Bone marrow (tissue), 2 donors: Measurements from ENCODE around the gene TREML2.

Experiments used
- DNase-seq, 2 donors: peaks; one replicate each; lab custom pipeline; 2025; lab: John Stamatoyannopoulos, UW

The TREML2 gene

DNA sequence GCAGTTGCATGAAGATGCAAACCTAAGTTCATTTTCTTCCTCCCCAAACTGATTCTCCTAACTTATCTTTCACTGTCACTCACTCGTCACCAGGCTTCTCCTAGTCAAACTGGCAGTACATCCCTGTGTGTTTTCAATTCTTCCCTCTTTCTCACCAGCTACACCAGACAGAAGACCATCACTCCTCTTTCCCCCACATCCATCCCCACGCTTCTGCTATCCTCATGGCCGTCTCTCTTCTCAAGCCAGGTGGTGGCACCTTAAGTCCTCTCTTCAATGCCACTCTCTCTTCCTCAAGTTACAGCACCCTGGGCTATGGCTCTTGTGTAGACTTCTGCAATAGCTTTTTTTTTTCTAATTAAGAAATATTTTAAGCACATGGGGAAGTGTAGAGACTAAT, 23.7 kb downstream of the TREML2 start:
- no peak for DNase-seq

DNA sequence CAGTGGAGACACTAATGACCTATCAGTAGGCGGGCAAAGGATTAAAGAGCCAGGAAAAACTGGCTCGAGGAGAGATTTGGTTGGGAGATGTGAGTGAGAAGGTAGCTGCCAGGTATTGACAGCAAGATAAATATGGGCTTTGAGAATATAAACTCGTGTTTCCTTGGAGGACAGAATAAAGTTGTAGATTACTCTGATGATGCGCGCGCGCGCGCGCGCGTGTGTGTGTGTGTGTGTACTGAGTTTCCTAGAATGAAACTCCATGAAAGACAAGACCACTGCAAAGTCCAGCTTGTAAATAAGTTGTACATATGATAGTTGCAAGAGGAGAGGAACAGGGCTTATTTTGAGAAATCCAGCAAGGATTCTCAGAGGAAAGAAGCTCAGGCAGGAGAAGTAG, 24.8 kb downstream of the TREML2 start:
- no peak for DNase-seq

DNA sequence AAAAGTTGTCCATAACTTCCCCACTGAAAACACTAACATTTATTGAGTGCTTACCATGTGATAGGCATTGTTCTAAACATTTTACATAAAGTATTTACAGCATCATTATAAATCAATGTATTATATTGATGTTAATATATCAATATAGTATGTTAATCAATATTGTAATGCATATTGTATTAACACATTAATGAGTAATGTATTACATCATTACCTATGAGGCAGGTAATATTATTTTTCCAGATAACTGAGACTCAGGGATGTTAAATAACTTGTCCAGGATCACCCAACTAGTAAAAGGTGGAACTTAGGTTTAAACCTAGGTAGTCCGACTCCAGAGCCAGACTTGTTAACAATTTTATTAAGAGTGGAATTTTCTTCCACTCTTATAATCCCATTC, 25.9 kb downstream of the TREML2 start:
- no peak for DNase-seq

DNA sequence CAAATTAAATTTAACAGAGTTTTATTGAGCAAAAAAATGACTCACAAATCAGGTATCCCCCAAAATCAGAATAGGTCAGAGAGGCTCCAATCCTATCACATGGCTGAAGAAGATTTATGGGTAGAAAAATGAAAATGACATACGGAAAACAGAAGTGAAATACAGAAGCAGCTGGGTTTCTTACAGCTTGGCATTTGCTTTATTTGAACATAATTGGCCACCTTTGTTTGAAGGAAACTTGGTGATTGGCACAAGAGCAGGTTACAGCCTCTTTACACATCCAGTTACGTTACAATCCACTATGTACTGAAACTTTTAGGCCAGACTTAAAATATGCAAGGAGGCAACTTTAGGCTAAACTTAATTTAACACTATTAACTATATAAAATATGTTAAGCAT, 26.3 kb downstream of the TREML2 start:
- no peak for DNase-seq

DNA sequence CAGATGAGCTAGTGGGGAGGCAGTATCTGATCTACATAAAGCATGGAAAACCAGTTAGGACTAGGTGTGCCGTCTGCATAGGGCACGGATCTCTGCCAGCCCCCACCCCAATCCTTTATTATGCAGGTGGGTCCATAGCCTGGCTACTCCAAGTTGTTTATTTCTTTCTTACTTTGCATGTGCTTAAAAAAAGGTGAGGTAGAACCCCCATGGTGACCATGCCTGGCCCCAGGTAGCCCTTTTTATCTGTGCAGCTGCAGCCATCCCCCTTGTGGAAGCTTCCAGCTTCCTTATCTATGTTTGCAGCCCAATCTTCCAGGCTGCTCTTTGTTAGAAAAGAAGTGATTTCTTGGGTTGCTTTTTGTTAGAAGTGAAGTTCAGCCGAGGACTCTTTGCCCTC, 29.0 kb downstream of the TREML2 start:
- no peak for DNase-seq

DNA sequence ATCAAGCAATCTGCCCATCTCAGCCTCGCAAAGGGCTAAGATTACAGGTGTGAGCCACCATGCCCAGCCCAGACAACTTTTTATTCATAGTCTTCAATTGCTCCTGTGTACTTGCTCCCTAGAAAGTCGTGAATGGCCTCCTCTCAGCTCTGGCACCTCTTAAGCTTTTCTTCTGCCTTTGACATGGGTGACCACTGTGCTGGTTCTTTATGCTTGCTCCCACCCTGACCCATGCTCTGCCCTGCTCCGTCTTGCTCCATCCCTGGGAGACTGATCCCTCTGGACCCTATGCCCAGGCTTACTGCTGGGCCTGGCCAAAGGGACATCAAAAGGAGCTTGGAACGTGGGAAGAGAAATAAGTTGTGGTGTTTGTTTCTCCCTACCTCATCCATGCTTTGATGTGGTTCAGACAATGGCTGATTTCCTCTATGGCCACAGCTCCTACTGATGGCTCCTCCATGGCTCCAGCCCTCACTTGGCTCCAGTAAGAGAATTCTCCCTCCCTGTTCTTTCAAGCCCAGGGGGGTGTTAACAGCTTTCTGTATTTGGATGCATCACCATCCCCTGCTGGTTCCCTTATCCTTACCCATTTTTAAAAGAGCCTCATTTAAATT, 30.3 kb downstream of the TREML2 start:
- no peak for DNase-seq

DNA sequence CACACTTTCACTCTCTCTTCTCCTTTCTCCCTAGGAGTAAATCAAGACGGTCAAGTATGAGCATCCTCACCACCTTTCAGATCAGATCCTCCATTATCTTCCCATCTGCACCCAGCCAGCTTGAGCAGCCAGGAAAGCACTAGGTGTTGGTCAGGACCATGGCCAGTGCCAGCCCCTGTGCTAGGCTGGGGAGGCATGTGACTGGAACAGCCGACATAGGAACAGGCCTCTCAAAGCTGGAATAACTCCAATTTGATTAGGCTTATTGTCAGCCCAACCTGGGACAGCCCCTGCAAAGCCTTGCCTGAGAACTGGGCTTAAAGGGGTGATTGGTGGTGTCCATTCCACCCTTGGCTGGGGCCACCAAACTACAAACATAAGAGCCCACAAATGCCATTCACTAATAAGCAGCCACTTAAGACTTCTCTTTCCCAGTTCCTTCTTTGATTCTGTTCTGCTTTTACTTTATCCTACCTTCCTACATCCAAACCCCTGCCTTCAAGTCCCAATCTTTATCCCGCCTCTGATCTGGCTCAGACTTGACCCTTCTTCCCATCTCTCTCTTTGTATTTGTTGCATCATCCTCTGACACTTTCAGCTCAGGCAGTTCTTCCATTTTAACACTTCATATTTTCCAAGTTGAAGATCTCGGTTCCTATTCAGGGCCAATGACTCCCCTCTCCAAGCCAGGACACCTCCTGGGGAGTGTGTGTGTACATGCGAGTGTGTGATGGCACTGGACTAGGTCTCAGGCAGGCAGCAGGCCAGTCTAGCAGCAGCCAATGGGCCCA, 33.6 kb downstream of the TREML2 start:
- no peak for DNase-seq

DNA sequence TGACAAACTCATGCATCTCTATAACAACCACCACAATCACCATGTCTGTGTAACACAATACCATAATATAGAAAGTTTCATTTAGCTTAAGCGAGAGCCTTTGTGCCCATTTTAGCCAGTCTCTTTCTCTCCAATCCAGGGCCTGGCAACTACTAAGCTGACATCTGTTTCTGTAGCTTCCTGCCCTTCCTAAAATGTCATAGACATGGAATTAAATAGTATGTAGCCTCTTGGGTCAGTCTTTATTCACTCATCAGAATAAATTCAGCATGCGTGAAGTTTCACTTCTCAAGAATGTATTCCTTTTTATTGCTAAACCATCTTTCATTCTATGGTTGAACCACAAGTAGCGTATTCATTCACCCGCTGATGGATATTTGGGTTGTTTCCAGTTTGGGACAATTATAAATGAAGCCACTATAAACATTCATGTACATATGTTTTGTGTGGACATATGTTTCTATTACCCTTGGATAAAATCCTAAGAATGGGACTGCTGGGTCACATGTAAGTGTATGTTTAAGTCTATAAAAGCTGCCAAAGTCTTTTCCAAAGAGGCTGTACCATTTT, 36.3 kb downstream of the TREML2 start:
- no peak for DNase-seq

DNA sequence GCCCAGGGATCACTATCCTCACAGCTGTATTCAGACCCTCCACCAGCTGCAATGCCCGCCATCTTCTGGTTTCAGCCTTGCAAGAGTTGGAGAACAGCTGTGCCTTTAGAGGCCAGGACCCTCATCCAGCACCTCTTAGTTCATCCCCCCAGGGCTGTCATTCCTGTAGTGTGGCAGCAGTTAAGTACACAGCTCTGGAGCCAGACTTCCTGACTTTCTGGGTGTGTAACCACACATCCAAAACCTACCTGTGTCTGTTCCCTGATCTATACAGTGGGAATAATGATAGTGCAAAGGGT, 37.6 kb downstream of the TREML2 start:
- DNase-seq: no peak

DNA sequence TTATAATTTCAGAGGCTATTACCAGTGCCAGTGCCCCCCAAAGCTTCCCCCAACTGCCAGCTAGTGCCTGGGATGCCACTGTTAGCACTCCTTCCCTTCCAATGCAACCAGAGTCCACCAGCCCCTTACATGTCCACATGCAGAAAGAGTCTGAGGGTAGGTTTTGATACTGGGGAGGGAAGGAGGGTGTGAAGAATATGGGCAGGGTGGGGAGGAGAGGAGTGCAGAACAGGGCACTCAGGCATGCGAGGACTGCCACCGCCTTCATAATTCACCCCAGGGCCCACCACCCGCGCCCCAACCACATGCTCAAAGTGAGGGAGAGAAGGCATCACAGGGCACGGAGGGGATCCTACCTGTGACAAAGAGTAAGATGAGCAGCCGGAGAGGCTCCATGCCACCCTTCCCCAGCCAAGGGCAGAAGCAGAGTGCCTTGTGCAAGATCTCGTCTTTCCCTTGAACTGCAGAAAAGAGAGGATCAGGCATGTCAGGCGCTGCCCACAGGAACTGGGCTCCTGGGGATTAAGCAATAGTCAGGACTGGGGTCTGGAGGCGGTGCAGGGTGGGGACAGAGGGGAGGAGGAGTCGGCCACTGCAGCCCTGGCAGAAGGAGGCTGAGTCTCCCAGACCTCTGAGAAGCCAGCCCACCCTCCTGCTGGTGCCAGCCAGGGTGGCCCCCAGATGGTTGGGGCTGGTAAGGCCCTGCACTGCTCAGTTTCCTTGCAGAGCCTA, 38.1 kb downstream of the TREML2 start, which contains the start of gene TREM2:
TREM2 (minus strand) TSS at position 430 of the 732 bp plus-strand sequence; CDS start at position 396, 34 bp downstream.
- DNase-seq: no peak

DNA sequence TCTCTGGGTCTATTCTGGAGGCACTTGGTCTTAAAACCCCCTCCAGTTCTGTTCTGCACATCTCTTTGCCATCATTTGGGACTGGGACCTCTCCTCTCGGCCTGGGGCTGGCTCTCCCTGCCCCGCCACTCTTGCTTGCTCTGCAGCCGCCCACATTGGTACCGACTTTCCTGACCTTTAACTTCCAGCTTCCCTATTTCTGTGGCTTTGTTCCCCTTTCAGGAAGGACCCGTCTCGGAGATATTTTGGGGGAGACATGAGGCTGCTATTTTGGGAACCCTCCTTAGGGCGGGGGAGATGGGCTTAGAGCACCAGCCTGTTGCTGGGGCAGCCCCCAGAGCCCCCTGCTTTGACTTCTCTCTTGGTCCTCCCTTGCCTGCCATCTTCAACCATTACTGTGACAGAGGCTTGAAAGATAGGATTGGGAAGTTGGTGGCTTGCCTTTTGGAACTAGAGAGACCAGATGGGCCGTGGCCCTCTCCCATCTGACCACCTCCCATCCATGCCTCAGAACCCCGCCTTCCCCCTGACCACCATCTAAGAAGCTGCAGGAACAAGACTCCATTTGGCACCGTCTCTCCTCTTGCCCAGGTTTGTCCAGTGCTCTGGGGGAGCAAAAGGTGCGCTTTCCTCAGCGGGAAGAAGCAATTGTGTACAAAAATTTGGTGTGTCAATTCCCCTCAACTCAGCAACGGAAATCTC, 38.9 kb downstream of the TREML2 start:
- no peak for DNase-seq

DNA sequence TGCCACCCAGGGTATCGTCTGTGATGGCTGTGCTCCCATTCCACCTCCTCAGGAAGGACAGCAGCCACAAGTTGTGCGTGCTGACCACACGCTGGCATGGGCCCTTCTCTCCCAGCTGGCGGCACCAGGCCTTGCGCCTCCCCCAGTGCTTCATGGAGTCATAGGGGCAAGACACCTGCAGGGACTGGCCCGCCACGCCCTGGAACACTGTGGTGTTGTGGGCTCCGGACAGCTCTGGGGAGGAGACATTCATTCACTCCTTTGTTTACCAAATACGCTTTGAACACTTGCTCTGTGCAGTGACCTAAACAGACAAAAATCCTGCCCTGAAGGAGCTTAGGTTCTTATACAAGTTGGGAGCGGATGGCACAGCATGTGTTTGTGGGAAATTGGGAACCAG, 39.6 kb downstream of the TREML2 start:
- DNase-seq: no peak

DNA sequence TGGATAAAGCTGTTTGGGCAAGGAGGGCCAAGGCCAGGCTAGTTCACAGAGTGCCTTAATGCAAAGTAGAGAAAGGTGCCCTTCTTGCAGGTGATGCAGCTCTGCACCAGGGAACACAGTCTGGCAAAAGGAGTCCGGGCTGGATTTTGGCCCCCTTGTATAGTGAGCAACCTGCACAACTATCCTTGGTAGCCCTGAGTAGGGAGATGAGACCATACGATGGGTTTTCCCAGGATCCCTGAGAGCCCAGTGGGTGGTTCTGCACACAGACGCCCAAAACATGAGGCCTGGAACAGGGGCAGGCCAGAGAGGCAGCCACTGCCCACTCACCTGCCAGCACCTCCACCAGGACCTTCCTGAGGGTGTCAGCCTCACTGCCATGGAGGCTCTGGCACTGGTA, 40.0 kb downstream of the TREML2 start:
- no peak for DNase-seq

DNA sequence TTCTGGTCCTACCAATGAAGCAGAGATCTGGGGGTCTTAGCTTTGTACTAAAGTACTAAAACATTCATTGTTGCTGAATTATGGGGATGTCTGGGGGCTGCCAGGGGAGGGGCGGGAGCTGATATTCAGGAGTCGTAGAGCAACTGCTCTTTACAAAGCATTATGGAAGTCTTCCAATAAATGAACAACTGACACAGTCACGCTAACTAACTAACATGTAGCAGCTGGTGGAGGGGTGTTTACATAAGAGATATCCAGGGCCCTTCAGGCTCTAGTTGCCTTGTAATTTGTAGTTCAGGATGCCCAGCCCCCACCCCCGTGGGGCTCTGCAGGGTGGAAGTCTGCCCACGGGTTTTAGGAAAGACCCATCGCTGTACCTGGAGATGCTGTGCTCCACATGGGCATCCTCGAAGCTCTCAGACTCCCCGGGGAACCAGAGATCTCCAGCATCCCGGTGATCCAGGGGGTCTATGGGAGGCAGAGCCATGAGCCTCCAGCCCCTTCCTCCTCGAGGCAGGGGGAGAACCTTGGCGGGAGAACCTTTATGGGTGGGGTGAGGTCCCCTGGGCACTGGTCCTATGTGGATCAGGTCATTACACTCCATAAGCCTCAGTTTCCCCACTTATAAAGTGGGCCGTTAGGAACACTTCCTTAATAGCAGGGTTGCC, 41.4 kb downstream of the TREML2 start:
- no peak for DNase-seq

DNA sequence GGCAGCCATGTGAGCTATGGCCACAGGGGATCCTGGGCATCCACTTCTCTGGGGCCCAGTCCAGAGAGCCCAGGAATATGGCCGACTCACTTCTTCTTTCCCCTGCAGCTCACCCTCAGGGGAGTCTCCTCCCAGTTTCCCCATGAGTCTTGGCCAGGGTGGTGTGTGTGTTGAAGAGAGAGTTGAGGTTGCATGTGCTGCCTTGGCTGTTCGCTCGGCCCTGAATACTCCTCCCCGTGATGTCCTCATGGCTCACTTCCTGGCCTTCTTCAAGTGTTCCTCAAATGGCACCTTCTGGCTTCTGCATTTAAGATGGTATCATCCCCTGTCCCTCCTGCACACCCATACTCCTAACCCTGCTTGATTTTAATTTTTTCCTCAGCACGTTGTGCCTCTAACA, 43.6 kb downstream of the TREML2 start:
- DNase-seq: no peak

DNA sequence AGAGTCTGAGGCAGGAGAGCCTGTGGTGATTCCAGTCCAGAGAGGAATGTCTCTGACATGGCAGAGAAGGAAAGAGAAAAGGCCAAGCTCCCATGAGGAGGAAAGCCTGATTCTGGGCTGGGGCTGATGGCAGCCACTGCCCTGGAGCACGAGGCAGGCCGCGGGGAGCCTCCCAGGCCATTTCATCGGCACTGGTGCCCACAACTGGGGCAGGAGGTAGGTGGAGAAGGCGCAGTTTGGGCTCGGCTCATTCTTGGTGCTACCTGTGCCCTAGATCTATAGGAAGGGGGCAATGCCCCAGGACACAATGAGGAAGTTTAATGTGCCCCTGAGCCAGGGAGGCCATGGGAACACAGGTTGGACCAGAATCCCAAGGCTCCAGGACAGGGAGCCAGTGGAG, 44.2 kb downstream of the TREML2 start:
- no peak for DNase-seq

DNA sequence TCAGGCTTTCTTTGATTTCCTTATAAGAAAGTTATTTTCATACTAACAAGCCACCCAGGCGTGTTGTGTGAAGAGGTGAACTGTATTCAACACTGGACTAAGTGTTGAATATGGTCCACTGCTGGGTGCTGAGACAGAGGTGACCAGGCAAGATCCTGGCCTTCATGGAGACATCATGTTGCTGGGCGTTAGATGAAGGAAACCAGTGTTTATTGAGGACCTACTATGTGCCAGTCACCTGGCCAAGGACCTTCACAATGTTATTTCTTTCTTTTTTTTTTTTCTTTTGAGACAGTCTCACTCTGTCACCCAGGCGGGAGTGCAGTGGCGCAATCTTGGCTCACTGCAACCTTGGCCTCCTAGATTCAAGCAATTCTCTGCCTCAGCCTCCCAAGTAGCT, 44.9 kb downstream of the TREML2 start:
- no peak for DNase-seq

DNA sequence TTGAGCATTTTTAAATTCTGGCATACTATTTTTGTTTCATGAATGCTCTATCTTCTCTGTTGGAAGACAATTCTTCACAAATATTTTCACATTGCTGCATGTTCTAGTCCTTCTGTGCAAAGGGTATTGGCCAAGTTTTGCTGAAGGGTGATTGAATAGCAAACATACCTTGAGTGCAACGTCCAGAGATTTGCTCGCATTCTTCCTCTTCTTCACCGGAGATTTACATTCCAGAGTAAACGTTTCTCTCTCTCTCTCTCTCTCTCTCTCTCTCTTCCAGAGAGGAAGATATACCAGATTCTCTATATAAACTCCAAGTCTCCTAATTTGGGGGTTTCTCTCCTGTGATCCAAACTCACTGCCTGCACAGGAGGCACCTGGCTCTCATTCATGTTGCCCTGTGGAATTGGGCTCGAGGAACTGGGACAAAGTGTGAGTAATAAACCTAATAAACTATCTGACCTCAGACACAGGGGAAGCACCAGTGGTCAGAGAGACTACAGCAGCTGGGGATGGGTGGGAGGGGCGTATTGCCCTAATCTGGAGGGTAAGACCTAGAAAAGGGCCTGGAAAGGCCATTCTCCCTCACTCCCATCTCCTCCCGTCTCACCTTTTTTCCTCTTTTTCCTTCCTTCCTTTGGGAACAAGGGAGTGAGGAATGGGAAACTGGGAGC, 45.7 kb downstream of the TREML2 start:
- no peak for DNase-seq

DNA sequence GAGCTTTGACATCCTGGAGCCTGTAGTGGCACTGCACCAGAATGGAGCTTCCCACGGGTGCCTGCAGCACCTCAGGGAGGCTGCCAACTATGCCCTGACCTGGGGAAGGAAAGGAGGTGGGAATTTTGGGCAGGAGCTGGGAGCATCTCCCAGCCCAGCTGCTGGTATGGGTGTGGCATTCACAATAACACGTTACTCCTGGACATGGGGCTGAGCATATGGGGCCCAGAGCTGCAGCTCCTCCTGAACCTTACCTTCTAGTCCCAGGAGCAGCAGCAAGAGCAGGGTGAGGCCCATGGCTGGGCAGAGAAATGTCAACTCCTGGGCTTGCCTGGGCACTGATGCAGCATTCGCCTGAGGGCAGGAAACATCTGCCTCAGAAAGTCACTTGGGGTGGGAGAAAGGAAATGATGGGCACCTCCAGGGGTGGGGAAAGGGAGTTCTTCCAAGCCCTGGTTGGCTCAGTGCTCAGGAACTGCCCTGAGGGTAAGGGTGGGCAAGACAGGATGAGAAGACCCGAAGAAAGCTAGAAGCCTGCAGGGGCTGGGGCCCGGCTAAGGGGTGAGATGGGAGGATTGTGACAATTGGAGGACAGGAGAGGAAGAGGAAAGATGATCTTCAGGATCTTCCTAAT, 46.8 kb downstream of the TREML2 start, which contains the start of gene TREML1:
TREML1 (minus strand) TSS at position 356 of the 634 bp plus-strand sequence; CDS start at position 297, 59 bp downstream.
- no peak for DNase-seq

DNA sequence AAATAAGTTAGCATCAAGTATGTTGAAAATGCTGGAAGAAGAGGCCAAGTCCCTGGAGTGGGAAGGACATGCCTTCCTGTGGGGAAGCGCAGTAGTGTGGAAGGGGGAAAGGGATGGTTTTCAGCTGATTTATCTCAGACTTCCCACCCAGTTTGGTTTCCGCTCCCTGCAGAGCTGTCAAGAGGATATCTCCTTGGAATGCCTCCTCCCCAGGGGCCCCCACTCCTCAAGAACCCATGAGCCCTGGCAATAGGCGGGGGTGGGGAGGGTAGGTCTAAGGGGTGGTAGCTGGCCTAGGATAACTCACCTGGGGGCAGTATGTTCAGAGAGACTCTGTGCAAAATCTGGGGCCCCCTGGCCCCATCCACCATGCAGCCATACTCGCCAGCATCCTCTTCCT, 47.5 kb downstream of the TREML2 start:
- no peak for DNase-seq

DNA sequence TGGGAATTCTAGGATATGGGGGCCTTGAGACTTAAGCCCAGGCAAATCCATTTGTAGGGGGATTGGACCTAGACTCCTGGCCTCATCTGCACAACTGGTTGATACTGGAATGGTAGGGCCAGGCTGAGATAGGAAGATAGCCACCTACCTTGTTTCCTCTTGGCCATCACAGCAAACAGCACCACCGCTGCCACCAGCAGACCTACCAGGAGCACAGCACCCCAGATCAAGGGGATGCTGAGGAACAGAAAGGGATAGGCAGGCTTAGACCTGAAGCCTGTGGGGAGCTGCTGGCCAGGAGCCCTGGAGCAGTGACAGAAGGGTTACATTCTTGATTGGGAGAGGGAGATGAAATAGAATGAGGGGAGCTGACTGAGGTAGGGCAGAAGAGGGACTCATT, 50.3 kb downstream of the TREML2 start:
- DNase-seq: no peak
